DND-41 (cell line): ENCODE measurements around the gene TMOD2.
A peak's percentile ranks its signal among the peaks of the same experiment; 100 is the strongest.

Source experiments
- ATAC-seq: fragments of 200-7000 bp; cut with Tn5 transposase; 3 replicates; pipeline ENCODE4 v1.9.1; 2021; ENCODE audit warnings: low read depth; ENCODE audit not compliant: insufficient read depth
- DNase-seq: peaks from one replicate; pipeline ENCODE4 v3.0.0-alpha.2; 2020
- H2AFZ ChIP-seq: 2 replicates; pipeline ENCODE4 v1.6.0; 2012; ENCODE audit warnings: low read depth, low read length
- H3K27ac ChIP-seq: 2 replicates; pipeline ENCODE4 v1.5.1; 2012; ENCODE audit warnings: low read length, inconsistent platforms
- H3K27me3 ChIP-seq: fragments of 200-600 bp; sonication (generic); 2 replicates; pipeline ENCODE4 v1.6.0; 2012; ENCODE audit warnings: low read length, mild to moderate bottlenecking, inconsistent platforms; ENCODE audit not compliant: insufficient read depth, poor library complexity
- H3K36me3 ChIP-seq: 2 replicates; pipeline ENCODE4 v1.5.1; 2012; ENCODE audit warnings: low read length, inconsistent platforms; ENCODE audit not compliant: insufficient read depth
- H3K4me1 ChIP-seq: 2 replicates; pipeline ENCODE4 v1.5.1; 2012; ENCODE audit warnings: mild to moderate bottlenecking, low read length; ENCODE audit not compliant: insufficient read depth
- H3K4me2 ChIP-seq: 2 replicates; pipeline ENCODE4 v1.6.0; 2012; ENCODE audit warnings: mild to moderate bottlenecking, moderate library complexity, low read length, inconsistent platforms; ENCODE audit not compliant: insufficient read depth
- H3K4me3 ChIP-seq, 2 experiments: fragments of 200-600 bp in 1 of 2; shearing (Covaris generic) in 1 of 2; 2 replicates each; pipeline ENCODE4 v1.5.1; 2012 to 2016; ENCODE audit warnings: inconsistent platforms in 2 of 2, low read length in 2 of 2, mild to moderate bottlenecking in 2 of 2, low read depth in 1 of 2, moderate library complexity in 1 of 2
- H3K79me2 ChIP-seq: 2 replicates; pipeline ENCODE4 v1.6.0; 2012; ENCODE audit warnings: low read length, inconsistent platforms; ENCODE audit not compliant: insufficient read depth
- H3K9ac ChIP-seq: 2 replicates; pipeline ENCODE4 v1.6.0; 2012; ENCODE audit warnings: low read depth, mild to moderate bottlenecking, inconsistent platforms, low read length, moderate library complexity
- H3K9me3 ChIP-seq: 2 replicates; pipeline ENCODE4 v1.5.1; 2012; ENCODE audit warnings: low read length, moderate library complexity, mild to moderate bottlenecking, inconsistent platforms; ENCODE audit not compliant: insufficient read depth, severe bottlenecking
- H4K20me1 ChIP-seq: 2 replicates; pipeline ENCODE4 v1.6.0; 2012; ENCODE audit warnings: low read length; ENCODE audit not compliant: insufficient read depth
- EZH2 ChIP-seq: IDR thresholded peaks from 3 replicates; pipeline ENCODE4 v1.6.1; 2012; ENCODE audit warnings: borderline replicate concordance, low read depth, mild to moderate bottlenecking, moderate library complexity, low read length, inconsistent platforms; ENCODE audit not compliant: severe bottlenecking
- TF ChIP-seq, protein P1 (sequence below): IDR thresholded peaks from 2 replicates; pipeline ENCODE4 v1.5.1; 2012; ENCODE audit warnings: borderline replicate concordance, low read length, moderate library complexity, mild to moderate bottlenecking; ENCODE audit not compliant: poor library complexity, severe bottlenecking; ENCODE audit errors: extremely low read depth

Gene TMOD2

DNA sequence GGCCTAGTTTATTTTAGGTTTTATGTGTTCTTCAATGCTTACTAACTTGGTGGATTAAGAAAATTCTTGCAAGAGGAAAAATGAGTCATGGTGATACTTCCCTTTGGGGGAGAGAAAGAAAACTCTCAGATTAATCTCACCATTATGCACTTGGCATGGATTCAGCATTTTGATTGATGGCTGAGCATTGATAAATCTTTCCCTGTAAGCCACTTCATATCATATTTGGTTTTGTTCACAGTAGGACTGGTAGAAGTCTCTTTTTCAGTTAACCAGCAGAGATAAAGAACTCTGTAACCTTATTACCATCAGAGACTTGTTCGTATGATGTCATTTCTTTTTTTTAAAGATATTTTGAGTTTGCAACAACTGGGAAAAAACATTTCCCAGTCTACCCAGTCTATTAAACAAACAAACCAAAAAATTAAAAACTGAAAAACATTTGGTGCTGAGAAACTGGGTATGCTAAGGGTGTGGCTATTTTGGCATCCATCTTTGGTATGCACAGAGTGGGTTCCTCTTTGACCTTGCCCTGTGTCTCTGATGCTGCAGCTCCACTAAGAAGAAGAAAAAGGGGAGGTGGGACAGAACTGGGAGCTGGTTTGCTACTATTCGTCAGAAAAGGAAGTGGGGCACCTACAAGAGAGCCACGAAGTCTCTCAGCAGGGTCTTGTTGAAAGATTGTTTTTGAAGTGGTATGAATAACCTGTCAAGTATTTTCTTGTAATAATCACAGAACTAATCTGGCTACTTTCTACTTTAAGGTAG lies 95.2 kb downstream of the TMOD2 start:
- DNase-seq (peak; percentile 37), ATAC-seq (peak; percentile 88)
- Histone ChIP-seq H3K4me1 (peaks cover 19% of the 10 kb centered on the region), H3K36me3 (no peaks in the 10 kb centered on the region), H3K4me2 (no peak overlapping the region), H3K27ac (no peak overlapping the region), H2AFZ (no peak overlapping the region), H3K9me3 (no peaks in the 10 kb centered on the region), H3K27me3 (no peaks in the 10 kb centered on the region), H3K79me2 (peaks cover 99% of the 10 kb centered on the region), H3K9ac (no peak overlapping the region), H4K20me1 (peaks cover 59% of the 10 kb centered on the region), H3K4me3 (no peak overlapping the region)
- TF ChIP-seq EZH2, result no peak
- TF ChIP-seq, protein P1, sequence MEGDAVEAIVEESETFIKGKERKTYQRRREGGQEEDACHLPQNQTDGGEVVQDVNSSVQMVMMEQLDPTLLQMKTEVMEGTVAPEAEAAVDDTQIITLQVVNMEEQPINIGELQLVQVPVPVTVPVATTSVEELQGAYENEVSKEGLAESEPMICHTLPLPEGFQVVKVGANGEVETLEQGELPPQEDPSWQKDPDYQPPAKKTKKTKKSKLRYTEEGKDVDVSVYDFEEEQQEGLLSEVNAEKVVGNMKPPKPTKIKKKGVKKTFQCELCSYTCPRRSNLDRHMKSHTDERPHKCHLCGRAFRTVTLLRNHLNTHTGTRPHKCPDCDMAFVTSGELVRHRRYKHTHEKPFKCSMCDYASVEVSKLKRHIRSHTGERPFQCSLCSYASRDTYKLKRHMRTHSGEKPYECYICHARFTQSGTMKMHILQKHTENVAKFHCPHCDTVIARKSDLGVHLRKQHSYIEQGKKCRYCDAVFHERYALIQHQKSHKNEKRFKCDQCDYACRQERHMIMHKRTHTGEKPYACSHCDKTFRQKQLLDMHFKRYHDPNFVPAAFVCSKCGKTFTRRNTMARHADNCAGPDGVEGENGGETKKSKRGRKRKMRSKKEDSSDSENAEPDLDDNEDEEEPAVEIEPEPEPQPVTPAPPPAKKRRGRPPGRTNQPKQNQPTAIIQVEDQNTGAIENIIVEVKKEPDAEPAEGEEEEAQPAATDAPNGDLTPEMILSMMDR, result no peak

DNA sequence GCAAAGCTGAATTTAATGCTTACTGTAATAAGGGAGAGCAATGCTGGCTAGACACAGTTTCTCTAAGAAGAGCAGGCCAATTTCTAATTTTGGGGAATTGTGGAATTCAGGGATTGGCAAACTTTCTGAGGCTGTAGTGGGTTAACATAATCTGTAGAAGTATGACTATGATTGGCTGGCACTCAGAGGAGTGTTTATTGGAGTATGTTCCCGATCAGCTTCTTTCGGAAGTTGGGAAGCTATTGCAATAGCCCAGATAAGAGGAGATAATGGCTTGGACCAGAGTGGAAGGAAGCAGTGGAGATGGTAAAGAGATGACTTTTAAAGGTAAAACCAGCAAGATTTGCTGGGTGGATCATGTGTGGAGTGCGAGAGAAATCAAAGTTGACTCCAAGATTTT lies 97.4 kb downstream of the TMOD2 start:
- Histone ChIP-seq H3K4me2 (no peak overlapping the region), H3K36me3 (no peaks in the 10 kb centered on the region), H2AFZ (no peak overlapping the region), H3K9ac (no peak overlapping the region), H4K20me1 (peaks cover 59% of the 10 kb centered on the region; the same call in 1 of the 2 replicates), H3K9me3 (no peaks in the 10 kb centered on the region), H3K79me2 (peaks cover 99% of the 10 kb centered on the region), H3K4me3 (no peak overlapping the region), H3K27me3 (no peaks in the 10 kb centered on the region), H3K4me1 (peaks cover 18% of the 10 kb centered on the region), H3K27ac (no peak overlapping the region)
- no peak for ATAC-seq
- DNase-seq, result no peak
- no peak for TF ChIP-seq EZH2
- TF ChIP-seq, protein P1, result no peak

DNA sequence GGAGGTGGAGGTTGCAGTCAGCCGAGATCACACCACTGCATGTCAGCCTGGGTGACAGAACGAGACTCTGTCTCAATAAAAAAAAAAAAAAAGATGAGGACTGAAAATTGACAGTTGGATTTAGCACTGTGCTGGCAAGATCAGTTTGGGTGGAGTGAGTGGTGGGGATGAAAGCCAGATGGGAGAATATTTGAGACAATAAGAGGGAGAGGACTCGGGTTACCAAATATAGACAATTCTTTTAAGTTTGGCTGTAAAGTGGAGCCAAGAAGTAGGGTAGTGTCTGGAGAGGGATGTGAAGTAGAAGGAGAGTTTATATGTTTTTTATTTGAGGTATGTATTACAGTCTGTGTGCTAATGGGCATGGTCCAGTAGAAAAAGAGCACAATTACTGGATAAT lies 98.5 kb downstream of the TMOD2 start:
- Histone ChIP-seq H3K27ac (no peak overlapping the region), H3K9ac (no peak overlapping the region), H4K20me1 (peaks cover 65% of the 10 kb centered on the region; the same call in 1 of the 2 replicates), H3K9me3 (no peaks in the 10 kb centered on the region), H3K79me2 (peaks cover 97% of the 10 kb centered on the region), H3K4me2 (no peak overlapping the region), H3K4me3 (no peak overlapping the region), H3K27me3 (no peaks in the 10 kb centered on the region), H3K4me1 (peaks cover 18% of the 10 kb centered on the region), H3K36me3 (no peaks in the 10 kb centered on the region), H2AFZ (no peak overlapping the region)
- DNase-seq (no peak), ATAC-seq (no peak)
- TF ChIP-seq, protein P1, result no peak
- TF ChIP-seq EZH2, result no peak
